ENCODE measurements around the gene KAZN. TPM values are rescaled to one million over a fixed set of nuclear protein-coding genes. Genes with fewer than 3 reads are reported as not detected.

Gene KAZN
- total RNA-seq, 1 donor from 2014 or later, result 2.8 TPM

DNA sequence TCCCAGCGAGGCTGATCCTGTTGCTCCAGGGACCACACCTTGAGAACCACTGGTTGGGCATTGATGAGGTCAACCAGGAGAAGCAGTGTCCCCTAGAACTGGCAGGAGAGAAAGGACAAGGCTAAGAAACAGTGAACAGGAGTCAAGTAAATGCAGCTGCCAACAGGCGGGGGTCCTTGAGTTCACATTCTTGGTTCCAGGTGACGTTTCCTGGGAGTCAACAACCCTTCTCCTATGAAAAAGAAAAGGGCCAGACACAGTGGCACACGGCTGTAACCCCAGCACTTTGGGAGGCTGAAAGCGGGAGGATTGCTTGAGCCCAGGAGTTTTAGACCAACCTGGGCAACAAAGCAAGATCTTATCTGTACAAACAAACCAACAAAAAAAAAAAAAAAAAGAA is 98.3 kb downstream of the KAZN start:
- Histone ChIP-seq H3K4me3 (ENCODE audit: low read depth, low read length) (no peak overlapping the region), H3K27me3 (ENCODE audit: control insufficient read depth, insufficient read depth, low read length) (peaks cover 5% of the 10 kb centered on the region), H3K36me3 (ENCODE audit: control insufficient read depth, insufficient read depth, low read length) (no peaks in the 10 kb centered on the region)
- TF ChIP-seq, protein P1, sequence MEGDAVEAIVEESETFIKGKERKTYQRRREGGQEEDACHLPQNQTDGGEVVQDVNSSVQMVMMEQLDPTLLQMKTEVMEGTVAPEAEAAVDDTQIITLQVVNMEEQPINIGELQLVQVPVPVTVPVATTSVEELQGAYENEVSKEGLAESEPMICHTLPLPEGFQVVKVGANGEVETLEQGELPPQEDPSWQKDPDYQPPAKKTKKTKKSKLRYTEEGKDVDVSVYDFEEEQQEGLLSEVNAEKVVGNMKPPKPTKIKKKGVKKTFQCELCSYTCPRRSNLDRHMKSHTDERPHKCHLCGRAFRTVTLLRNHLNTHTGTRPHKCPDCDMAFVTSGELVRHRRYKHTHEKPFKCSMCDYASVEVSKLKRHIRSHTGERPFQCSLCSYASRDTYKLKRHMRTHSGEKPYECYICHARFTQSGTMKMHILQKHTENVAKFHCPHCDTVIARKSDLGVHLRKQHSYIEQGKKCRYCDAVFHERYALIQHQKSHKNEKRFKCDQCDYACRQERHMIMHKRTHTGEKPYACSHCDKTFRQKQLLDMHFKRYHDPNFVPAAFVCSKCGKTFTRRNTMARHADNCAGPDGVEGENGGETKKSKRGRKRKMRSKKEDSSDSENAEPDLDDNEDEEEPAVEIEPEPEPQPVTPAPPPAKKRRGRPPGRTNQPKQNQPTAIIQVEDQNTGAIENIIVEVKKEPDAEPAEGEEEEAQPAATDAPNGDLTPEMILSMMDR (IDR thresholded peaks at IDR 0.05; ENCODE audit: insufficient read depth, low read length, poor library complexity, severe bottlenecking), result no peak
- no peak for DNase-seq (ENCODE audit: low read depth)

DNA sequence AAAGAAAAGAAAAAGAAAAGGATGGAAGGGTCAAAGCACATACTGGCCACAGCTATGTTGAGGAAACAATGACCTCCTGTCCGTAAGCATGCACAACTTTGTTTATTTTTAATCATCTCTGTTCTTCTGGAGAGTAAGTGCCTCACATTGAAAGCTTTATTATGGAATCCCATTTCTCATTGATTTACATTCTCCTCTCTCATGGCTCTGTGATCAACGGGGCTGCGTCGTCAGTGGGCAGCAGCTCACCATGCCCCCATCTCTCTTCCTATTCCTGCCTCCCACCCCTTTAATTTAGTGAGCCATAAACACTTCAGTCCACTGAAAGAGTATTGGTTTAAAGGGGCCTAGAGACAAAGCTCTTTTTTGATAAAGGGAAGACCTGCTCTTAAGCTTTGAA is 98.9 kb downstream of the KAZN start:
- Histone ChIP-seq H3K27me3 (ENCODE audit: control insufficient read depth, insufficient read depth, low read length) (peaks cover 5% of the 10 kb centered on the region), H3K36me3 (ENCODE audit: control insufficient read depth, insufficient read depth, low read length) (no peaks in the 10 kb centered on the region), H3K4me3 (ENCODE audit: low read depth, low read length) (no peak overlapping the region)
- DNase-seq (ENCODE audit: low read depth), result no peak
- TF ChIP-seq, protein P1 (IDR thresholded peaks at IDR 0.05; ENCODE audit: insufficient read depth, low read length, poor library complexity, severe bottlenecking), result no peak

DNA sequence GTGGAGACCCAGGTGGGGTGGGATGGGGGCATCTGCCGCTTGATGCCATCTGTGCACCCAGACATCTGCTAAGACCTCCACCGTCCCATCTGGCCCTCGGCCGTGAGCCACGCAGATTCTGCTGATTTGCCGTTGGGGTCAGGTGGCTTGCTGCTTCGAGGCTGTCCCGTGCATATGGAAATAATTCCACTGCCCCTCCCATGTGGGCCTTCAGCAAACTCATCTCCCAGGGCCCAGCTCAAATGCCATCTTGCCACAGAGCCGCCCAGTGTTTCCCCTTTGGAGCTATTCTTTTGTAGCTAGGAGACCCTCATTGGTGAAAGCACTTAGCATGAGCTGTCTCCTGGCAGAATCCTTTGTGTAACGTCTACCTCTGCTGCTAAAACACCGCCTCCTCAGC is 99.8 kb downstream of the KAZN start:
- DNase-seq (ENCODE audit: low read depth), result no peak
- peaks cover 5% of the 10 kb centered on the region for H3K27me3 ChIP-seq (ENCODE audit: control insufficient read depth, insufficient read depth, low read length)
- no peak overlapping the region for H3K4me3 ChIP-seq (ENCODE audit: low read depth, low read length)
- TF ChIP-seq, protein P1 (IDR thresholded peaks at IDR 0.05; ENCODE audit: insufficient read depth, low read length, poor library complexity, severe bottlenecking), result no peak
- no peaks in the 10 kb centered on the region for H3K36me3 ChIP-seq (ENCODE audit: control insufficient read depth, insufficient read depth, low read length)

DNA sequence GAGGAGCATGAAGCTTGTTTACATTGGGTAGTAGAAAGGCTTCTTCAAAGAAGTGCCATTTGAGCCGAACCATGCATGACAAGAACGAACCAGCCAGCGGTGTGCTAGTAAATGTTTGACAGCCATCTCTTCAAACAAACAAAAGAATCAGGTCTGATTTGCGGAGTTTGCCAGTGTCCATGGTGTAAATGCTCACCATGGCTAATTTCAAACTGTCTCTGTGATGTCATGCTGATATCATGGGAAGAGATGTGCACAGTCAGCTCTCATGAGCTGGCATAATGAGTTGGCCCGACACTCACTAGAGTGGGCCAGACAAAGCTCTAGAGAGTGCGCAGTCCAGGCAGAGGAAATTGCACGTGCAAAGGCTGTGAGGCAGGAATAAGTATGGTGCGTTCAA is 101.1 kb downstream of the KAZN start:
- Histone ChIP-seq H3K27me3 (ENCODE audit: control insufficient read depth, insufficient read depth, low read length) (peaks cover 2% of the 10 kb centered on the region), H3K4me3 (ENCODE audit: low read depth, low read length) (no peak overlapping the region), H3K36me3 (ENCODE audit: control insufficient read depth, insufficient read depth, low read length) (no peaks in the 10 kb centered on the region)
- peak; percentile 54 for DNase-seq (ENCODE audit: low read depth)
- TF ChIP-seq, protein P1 (IDR thresholded peaks at IDR 0.05; ENCODE audit: insufficient read depth, low read length, poor library complexity, severe bottlenecking), result no peak

DNA sequence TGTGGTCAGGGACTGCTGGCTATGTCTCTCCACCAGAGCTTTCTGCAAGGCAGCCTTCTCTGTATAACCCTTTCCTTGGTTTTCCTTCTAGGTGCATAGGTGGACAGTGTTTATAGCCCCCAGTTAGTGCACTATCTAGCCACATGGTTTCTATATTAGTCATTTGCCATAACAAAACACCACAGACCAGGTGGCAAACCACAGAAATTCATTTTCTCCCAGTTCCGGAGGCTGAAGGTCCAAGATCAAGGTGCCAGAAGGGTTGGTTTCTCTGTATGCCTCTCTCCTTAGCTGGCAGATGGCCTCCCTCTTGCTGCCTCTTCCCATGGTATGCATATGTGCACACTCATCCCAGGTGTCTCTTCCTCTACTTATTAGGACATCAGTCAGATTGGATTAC is 106.4 kb downstream of the KAZN start:
- no peak for DNase-seq (ENCODE audit: low read depth)
- Histone ChIP-seq H3K36me3 (ENCODE audit: control insufficient read depth, insufficient read depth, low read length) (no peaks in the 10 kb centered on the region), H3K4me3 (ENCODE audit: low read depth, low read length) (no peak overlapping the region), H3K27me3 (ENCODE audit: control insufficient read depth, insufficient read depth, low read length) (no peaks in the 10 kb centered on the region)
- TF ChIP-seq, protein P1 (IDR thresholded peaks at IDR 0.05; ENCODE audit: insufficient read depth, low read length, poor library complexity, severe bottlenecking), result no peak

DNA sequence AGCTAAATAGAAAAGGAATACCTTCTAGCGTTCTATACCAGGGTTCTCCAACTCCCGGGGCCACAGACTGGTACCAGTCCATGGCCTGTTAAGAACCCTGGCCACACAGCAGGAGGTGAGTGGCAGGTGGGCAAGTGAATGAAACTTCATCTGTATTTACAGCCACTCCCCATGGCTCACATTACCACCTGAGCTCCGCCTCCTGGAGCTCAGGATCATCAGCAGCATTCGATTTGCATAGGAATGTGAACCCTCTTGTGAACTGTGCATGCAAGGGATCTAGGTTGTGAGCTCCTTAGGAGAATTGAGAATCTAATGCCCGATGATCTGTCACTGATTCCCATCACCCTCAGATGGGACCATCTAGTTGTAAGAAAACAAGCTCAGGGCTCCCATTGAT is 107.3 kb downstream of the KAZN start:
- Histone ChIP-seq H3K36me3 (ENCODE audit: control insufficient read depth, insufficient read depth, low read length) (no peaks in the 10 kb centered on the region), H3K4me3 (ENCODE audit: low read depth, low read length) (no peak overlapping the region), H3K27me3 (ENCODE audit: control insufficient read depth, insufficient read depth, low read length) (no peaks in the 10 kb centered on the region)
- no peak for DNase-seq (ENCODE audit: low read depth)
- TF ChIP-seq, protein P1 (IDR thresholded peaks at IDR 0.05; ENCODE audit: insufficient read depth, low read length, poor library complexity, severe bottlenecking), result no peak

Data from kidney epithelial cell (primary cell).